IPS-11a (cell line): ENCODE measurements around the gene SNX10.
"Not testable (repeated sequence)": the region's sequence is repeated elsewhere in the genome, so short reads cannot be mapped to it uniquely, and the experiment has no call there.

Experiments
- H3K4me3 ChIP-seq: one replicate; pipeline ENCODE4 v1.5.1; 2013; ENCODE audit warnings: low read depth, low read length, control low read depth

SNX10 gene, protein sequence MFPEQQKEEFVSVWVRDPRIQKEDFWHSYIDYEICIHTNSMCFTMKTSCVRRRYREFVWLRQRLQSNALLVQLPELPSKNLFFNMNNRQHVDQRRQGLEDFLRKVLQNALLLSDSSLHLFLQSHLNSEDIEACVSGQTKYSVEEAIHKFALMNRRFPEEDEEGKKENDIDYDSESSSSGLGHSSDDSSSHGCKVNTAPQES

DNA sequence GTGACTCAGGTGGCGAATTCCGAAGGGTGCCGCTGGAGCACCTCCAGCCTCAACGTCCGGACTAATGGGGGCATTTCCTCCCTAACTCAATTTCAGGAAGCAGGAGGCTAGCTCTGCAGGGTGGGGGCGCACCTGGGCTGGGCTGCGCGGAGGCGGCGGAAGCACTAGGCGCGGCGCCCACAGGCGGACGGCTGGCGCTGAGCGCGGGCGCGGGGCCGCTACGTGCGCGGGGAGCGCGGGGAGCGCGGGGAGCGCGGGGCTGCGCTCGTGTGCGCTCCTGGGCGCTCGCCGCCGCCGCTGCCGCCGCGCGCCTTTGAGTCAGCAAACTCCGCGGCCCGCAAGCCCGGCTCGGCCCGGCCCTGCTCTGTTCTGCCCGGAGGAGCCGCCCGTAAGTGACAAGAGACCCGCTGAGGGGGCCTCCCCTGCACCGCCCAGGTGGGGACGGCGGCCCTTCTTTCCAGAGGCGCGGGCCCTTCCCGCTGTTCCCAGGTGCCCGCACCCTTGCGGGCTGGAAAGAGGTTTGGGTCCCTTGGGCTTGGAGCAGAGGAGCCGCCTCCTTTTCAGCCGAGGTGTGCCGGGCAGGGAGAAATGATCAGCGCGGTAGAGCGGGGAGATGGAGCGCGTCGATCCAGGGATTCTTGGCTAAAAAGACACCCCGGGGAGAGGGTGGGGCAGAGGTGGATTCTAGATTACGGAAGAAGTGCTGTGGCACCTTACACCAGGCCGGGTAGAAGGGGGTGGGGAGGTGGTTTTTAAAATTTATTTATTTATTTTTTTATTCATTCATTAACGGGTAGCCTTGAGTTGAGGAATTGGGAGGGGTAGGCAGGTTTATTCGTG is at the start of gene SNX10:
SNX10 (plus strand) TSS at position 164 of the 840 bp plus-strand sequence. CDS start 54,581 bp downstream, outside the sequence.
- H3K4me3 ChIP-seq: peak within 1 kb of the TSS; percentile 60

GRCh38 chr7:26245150-26245549 is 46.5 kb upstream of the SNX10 start:
- H3K4me3 ChIP-seq: no peak overlapping the region

DNA sequence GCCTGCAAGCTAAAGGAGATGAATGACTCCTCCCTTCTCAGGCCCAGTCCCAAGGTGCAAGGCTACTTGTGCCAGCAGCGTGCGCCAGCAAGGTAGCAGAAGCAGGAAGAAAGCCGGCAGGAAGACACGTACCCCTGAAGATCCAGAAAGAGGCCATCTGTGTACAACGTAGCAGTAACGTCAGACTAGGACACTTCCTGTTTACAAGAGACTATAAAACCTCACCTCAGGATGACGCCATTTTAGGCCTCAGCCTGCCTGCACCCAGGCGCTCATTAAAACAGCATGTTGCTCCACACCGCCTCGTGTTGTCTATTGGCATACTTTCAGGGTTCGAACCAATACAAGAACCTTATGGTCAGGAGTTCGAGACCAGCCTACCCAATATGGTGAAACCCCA is 41.4 kb upstream of the SNX10 start:
- H3K4me3 ChIP-seq: no peak overlapping the region

- H3K4me3 ChIP-seq: not testable (repeated sequence)
These were observed 29.8 kb upstream of the SNX10 start for GRCh38 chr7:26261866-26262265.

GRCh38 chr7:26265065-26265464 is 26.6 kb upstream of the SNX10 start:
- H3K4me3 ChIP-seq: no peak overlapping the region

- no peak overlapping the region for H3K4me3 ChIP-seq
These were observed 26.1 kb upstream of the SNX10 start for GRCh38 chr7:26265499-26266075.

DNA sequence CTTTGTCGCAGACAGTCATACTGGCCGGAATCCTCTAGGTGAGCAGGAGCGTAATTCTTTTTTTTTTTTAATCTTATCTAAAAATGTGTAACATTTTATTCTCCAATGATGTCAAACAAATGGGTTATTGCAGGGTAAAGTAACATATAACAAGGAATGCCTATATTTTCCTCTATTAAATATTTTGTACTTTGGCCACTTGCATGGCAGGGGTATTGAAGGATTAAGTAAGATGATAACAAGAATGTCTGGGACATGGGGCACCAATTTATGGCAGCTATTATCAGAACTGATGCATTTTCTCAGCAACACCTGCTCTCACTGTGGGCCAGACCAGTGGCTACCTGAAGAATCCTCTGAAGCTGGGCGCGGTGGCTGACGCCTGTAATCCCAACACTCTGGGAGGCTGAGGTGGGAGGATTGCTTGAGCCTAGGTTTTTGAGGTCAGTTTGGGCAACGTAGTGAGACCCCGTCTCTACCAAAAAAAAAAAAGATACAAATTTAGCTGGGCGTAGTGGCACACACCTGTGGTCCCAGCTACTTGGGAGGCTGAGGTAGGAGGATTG is 24.0 kb upstream of the SNX10 start:
- H3K4me3 ChIP-seq: no peak overlapping the region

DNA sequence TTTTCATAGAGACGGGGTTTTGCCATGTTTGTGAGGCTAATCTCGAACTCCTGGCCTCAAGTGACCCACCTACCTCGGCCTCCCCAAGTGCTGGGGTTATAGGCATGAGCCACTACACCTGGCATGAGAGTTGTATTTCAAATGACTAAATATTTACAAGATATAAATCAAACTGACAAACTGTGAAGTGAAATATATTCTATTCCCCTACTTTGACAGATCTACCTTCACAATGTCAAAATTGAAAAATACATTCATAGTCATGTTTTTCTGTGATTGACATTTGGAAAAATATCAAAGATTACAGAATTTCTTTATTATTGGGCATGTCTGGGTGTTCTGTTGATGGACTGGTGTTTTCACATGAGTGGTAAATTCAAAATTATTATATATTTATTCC is 16.4 kb upstream of the SNX10 start:
- no peak overlapping the region for H3K4me3 ChIP-seq

- H3K4me3 ChIP-seq: no peak overlapping the region
These were observed 12.9 kb upstream of the SNX10 start for GRCh38 chr7:26278770-26279169.

- H3K4me3 ChIP-seq: no peak overlapping the region
These were observed 12.3 kb upstream of the SNX10 start for GRCh38 chr7:26279405-26279804.

DNA sequence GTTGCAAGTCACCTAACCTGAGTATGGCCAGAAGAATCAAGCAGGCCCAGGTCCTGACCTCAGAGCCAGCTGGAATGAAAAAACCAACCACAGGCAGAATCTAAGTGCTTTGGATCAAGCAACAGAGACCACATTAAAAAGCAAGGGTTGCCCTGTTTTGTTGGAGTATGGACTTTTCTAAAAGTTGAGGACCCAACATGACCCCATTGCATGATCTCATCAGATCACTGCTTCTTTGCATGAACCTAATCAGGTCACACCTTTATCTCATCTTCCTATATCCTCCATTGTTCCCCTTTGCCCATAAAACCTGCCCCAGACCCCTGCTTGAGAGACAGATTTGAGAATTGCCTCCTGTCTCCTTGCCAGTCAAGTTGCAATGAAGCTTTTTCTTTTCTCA is 11.6 kb upstream of the SNX10 start:
- H3K4me3 ChIP-seq: no peak overlapping the region

- no peak overlapping the region for H3K4me3 ChIP-seq
These were observed 10.9 kb upstream of the SNX10 start for GRCh38 chr7:26280723-26281122.

- H3K4me3 ChIP-seq: no peak overlapping the region
These were observed 7.2 kb upstream of the SNX10 start for GRCh38 chr7:26284477-26284876.

DNA sequence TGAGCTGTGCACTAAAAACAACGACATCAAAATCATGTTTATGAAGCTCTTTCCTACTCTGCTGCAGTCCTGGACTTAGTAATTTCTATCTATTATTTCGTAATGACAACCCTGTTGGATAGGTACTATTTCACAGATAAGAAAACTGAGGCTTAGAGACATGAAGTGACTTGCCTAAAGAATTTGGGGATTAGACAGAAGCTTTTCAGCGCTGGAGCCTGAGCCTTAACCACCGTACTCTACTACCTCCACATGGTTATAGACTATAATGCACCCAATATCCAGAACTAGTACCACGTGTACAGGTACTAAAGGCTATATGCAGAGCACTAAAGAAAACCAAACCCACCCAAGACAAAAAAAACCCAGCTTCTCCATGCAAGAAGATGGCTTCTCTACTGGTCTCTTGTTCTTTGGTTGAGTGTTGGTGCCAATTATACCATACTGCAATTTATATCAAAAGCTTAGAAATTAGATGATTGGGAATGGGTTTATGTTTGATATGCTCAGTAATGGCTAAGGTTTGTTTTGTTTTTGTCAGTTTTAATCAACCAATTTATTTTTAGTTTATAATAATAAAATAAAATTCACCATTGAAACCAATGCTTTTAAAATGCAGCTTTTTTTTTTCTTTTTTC is 6.5 kb upstream of the SNX10 start:
- no peak overlapping the region for H3K4me3 ChIP-seq

- no peak overlapping the region for H3K4me3 ChIP-seq
These were observed 5.5 kb upstream of the SNX10 start for GRCh38 chr7:26286157-26286556.

DNA sequence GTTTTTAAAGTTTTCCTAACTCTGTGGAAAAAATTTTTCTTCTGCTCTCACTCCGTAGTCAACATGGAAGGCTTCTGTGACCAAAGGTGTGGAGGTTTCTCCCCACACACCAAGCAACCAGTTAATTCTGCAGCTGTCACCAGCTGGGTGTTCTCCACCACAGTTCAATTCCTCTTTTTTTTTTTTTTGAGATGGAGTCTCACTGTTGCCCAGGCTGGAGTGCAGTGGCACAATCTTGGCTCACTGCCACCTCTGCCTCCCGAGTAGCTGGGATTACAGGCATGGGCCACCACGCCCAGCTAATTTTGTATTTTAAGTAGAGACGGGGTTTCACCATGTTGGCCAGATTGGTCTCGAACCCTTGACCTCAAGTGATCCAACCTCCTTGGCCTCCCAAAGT is 3.5 kb upstream of the SNX10 start:
- not testable (repeated sequence) for H3K4me3 ChIP-seq

- peak overlapping the region; percentile 60 for H3K4me3 ChIP-seq
These were observed 411 bp upstream of the SNX10 start for GRCh38 chr7:26291251-26291650.

GRCh38 chr7:26292768-26293560 is 1.3 kb downstream of the SNX10 start:
- H3K4me3 ChIP-seq: no peak overlapping the region

GRCh38 chr7:26293569-26294308 is 2.1 kb downstream of the SNX10 start:
- no peak overlapping the region for H3K4me3 ChIP-seq

GRCh38 chr7:26295015-26295414 is 3.4 kb downstream of the SNX10 start:
- H3K4me3 ChIP-seq: no peak overlapping the region
